GM18951 (cell line): ENCODE results near the gene GK.
"Not testable (repeated sequence)": the region's sequence is repeated elsewhere in the genome, so short reads cannot be mapped to it uniquely, and the experiment has no call there.

ENCODE experiments used
- POLR2A ChIP-seq: IDR thresholded peaks from 4 replicates; pipeline ENCODE4 v1.6.1; 2011; ENCODE audit warnings: mild to moderate bottlenecking; ENCODE audit not compliant: insufficient read length, insufficient read depth; ENCODE audit errors: extremely low read depth
- in situ Hi-C: fragments of 300-500 bp; cut with MboI; formaldehyde crosslinking; loops from one replicate; pipeline ENCODE4 v1.12.0; 2022; ENCODE audit warnings: low sequenced_read_pairs, mixed read lengths, inconsistent platforms; ENCODE audit not compliant: unreplicated experiment

The GK gene

DNA sequence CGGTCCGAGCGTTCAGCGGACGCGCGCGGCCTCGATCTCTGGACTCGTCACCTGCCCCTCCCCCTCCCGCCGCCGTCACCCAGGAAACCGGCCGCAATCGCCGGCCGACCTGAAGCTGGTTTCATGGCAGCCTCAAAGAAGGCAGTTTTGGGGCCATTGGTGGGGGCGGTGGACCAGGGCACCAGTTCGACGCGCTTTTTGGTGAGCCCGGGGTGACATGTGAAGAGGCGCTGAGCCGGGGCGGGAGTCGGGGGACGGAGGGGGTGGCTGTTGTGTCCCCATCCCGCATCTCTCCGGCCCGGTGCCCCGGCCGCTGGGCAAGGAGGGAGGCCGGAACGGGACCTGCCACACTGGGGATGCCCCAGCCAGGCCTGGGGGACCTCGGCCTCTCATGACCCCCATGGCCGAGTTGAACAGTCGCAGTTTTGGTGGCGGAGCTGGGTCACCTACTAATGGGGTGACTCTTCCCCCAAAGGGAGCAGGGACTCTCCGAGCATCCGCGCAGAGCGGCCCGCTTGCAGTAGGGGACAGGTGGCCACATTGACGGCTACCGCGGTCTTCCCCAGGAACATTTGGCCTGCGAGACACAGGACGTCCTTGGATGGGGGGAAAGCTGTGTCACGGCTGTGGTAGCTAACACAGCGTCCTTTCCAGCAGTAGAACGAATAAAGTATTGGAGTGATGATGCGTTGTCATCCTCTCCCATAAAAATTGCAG, at the start of gene GK:
Gene GK (plus strand): TSS at position 9 of the 717 bp plus-strand sequence. CDS start 115 bp downstream, at position 124.
- TF ChIP-seq POLR2A: no peak
- in situ Hi-C loops: no loop called here

DNA sequence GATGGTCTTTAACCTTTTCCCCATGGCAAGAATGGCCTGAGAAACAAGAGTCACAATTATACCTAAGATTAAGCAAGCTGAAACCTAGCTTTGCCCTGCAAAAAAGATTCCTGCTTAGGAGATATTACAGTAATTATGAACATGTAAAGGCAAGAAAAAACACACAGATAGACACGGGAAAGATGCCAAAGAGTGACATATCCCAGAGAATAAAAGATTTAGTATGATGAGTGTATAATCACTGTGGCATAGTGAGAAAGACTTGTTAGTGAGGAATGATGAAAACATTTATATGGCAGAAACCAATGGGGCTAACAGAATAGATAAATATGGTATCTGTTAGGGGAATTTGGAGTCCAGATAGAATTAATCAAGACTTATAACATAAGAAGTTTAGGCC, 46.1 kb upstream of the GK start:
- TF ChIP-seq POLR2A: no peak
- in situ Hi-C loops: no loop called here

DNA sequence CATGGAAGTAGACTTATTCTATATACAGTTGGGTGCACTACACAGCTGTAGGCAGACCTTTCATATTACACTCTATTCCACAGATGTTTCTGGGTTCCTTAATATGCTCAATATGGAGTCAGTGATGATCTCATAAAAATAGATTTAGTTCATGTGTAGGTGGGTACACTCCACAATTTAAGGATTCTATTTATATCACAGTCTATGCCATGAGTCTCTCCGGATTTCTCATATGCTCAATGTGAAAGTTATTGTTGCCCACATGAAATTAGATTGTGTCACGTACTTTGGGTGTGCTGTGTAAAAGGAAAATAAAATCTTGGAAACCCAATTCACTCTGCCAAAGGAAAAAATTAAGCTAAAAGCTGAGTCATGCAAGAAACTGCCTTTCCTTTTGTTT, 43.2 kb upstream of the GK start:
- no peak for TF ChIP-seq POLR2A
- in situ Hi-C loops: no loop called here

DNA sequence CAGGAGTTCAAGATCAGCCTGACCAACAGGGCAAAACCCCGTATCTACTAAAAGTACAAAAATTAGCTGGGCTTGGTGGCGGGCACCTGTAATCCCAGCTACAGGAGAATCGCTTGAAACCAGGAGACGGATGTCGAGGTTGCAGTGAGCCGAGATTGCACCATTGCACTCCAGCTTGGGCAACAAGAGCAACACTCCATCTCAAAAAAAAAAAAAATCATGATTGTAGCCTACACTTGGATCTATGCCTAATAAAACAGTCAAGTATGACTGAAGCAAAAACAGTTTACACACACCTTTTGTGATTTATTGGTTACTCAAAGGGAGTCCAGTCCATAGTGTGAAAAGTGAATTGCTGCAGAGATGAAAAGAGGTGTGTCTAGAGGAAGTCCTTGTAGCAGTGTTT, 41.0 kb upstream of the GK start:
- no peak for TF ChIP-seq POLR2A
- in situ Hi-C loops: no loop called here

DNA sequence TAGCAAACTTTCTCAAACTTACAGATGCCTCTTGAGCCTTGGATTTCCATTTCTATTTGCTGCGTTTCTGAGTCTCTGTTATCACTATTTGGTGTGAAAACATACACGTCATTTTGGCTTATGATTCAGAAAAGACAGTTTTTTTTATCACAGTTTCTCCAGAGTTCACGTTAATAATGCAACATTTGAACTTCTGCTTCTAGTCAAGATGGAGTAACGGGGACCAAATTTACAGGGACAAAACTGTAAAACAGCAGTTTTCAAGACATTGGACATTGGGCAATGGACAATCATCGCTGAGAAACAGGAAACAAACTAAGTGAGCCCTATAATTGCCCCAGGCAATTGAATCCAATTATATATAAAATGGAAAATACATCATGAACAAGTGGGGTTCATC, 39.5 kb upstream of the GK start:
- no peak for TF ChIP-seq POLR2A
- in situ Hi-C loops: no loop called here

DNA sequence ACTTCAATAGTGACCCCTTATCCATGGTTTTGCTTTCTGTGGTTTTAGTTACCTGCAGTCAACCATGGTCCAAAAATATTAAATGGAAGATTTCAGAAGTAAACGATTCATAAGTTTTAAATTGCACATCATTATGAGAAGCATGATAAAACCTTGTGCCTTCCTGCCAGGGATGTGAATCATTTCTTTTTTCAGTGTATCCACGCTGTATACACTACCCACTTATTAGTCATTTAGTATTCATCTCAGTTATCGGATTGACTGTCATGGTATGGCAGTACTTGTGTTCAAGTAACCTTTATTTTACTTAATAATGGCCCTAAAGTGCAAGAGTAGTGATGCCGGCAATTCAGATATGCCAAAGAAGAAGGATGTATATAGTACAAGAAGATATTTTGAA, 38.0 kb upstream of the GK start:
- no peak for TF ChIP-seq POLR2A
- in situ Hi-C loops: no loop called here

DNA sequence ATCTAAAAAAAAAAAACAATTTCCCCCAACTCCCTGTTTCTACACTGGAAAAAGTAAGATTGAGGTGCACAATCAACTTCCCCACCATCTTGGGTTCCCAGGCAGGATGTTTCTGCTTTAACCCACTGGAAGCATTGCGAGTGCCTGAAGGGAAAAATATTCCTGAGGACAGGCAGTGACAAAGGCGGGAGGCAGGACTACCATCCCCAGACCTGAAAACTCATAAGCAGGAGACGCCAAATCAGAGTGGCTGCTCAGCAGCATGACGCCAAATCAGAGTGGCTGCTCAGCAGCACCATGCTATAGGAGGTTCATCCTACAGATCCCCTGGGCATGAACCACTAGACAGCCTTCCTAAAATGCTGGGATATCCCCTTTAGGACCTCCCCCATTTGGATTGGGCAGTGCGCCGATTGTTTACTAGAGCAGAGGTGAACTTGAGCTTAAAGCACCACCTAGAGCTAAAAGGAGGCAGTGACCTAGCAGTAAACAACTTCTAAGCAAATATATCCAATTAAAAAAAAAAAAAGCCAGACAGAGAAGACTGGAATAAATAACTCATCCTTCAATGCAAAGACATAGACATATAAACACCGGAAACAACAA, 35.0 kb upstream of the GK start:
- no peak for TF ChIP-seq POLR2A
- in situ Hi-C loops: no loop called here

DNA sequence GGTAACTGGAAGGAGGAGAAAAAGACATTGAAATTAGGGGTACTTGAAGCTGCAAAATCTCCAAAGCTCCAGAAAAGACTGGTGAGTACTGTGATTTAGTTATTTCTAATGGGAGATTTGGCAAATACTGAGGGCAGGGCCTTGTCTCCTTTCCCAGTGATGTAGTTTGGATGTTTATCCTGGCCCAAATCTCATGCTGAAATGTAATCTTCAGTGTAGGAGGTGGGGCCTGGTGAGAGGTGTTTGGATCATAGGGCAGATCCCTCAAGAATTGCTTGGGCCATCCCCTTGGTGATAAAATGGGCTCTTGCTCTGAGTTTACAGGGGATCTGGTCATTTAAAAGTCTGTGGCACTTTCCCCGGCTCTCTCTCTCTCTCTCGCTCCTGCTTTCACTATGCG, 33.1 kb upstream of the GK start:
- TF ChIP-seq POLR2A: no peak
- in situ Hi-C loops: no loop called here

DNA sequence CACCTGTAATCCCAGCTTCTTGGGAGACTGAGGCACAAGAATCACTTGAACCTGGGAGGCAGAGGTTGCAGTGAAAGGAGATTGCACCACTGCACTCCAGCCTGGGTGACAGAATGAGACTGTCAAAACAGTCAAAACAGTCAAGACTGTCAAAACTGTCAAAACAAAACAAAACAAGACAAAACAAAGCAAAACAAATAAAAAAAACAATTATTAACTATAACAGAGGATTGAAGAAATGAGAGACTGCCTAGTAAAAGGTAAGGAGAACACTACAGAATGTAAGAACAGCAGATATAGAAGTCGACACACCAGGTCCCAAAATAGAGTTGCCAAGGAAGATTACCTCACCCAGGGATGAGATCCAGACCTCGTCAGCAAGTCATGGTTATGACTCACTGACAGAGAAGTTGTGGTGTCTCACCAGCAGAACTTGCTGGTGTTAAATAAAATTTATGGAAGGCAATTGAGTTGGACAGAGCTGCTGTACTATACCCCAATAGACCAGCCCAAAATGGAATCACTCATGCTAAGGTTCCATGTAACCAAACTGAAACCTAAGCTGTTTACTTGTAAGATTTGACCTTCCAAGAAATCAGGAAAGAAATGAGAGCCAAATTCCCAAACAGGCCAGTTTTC, 32.1 kb upstream of the GK start:
- no peak for TF ChIP-seq POLR2A
- in situ Hi-C loops: no loop called here

DNA sequence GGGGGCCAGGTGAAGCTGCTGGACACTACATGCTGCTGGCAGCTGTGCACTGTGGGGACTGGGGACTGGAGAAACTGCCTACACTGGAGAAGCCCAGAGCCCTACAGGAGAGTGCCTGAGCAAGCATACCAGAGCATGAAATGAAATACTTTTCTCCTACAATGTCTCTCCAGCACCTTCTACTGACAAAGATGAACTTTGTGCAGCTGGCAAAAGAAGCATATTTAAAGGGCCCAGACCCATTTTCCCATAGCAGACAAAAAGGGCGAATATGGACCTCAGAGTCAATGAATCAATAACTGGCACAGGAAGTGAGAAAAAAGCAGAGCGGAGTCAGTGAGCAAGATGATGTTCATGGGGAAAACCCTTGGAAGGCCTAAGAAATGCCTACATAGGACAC, 30.9 kb upstream of the GK start:
- no peak for TF ChIP-seq POLR2A

DNA sequence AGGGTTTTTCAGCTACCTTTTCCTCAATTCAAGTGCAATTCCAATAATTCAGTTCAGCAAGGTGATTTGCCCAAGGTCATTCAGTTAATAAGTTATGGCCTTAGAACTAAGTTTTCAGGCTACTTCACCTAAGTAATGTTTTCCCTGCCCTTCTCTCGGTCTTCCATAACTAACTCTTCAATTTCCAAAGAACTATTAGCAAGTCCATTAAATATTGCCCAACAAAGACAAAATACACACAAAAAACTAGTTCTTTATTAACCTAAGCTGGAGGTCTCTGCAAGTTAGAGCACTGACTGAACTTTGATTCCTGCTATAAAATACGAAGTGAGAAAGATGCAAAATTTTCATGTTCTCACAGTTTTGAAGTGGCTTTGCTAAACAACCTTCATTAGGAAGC, 26.8 kb upstream of the GK start:
- in situ Hi-C loops: no loop called here
- no peak for TF ChIP-seq POLR2A

More for the DNA sequence above, 30.9 kb upstream of the GK start:
- in situ Hi-C loops: no loop called here

DNA sequence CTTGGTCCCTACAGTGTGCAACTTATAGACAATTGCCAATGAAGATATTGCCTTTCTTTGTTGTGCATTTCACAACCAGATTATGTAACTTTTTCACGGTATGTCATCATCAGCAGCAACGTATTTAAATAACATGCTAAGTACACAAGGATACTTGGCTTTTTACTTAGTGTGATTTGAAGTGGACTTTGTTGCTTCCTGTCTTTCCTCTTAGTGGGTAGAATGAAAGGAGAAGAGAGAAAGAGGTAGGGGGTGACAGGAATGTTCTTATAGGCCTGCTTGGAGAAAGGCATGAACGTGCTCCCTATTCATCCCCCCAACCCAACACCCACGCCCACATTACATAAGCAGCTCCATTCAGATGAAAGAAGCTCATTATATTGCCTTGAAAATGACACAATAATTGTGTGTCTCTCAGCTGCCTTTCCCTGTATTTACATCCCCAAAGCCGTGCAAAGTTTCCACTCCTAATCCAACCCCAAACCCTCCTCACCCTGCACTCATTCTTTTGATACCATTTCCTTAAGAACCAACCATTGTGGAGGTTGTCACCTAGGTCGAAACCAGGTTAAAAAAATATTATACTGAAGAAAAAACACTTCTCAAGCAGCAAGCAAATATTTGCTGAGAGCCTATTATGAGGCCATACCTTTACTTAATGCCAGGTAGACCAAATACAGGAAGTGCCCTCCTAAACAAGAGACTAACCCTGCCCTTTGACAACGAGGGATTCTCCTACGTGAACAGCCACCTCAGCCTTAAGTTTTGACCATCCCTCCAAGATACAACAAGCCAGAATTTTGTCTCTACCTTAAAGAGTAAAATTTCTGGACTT, 25.2 kb upstream of the GK start:
- in situ Hi-C loops: no loop called here
- no peak for TF ChIP-seq POLR2A

DNA sequence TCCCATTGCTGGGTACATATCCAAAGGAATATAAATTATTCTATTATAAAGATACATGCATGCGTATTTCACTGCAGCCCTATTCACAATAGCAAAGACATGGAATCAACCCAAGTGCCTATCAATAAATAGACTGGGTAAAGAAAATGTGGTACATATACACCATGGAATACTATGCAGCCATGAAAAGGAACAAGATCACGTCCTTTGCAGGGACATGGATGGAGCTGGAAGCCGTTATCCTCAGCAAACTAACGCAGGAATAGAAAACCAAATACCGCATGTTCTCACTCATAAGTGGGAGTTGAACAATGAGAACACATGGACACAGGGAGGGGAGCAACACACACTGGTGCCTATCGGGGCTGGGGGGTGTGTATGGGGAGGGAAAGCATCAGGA, 19.2 kb upstream of the GK start:
- in situ Hi-C loops: not testable (repeated sequence)

DNA sequence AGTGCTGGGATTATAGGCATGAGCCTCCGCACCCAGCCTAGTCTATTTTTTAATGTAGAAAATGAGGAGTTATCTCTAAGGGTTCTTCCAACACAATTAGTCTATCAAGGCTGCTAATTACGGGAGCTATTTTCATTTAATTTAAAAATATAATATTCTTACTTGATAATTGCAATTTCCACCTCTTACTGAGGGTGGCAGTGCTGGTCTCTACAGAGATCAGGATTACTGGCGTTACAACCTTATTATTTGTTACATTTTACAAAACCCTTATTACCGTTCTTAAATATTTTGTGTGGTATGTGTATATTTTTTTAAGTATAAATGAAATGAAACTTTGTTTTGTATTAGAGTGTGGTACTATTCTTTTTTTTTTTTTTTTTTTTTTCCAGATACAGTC, 17.6 kb upstream of the GK start:
- no peak for TF ChIP-seq POLR2A
- in situ Hi-C loops: no loop called here
